Measurements from ENCODE around the gene FMOD. TPM values are rescaled to one million over a fixed set of nuclear protein-coding genes. Genes with fewer than 3 reads are reported as not detected.

The FMOD gene
- total and polyA plus RNA-seq, 8 donors = 36.6 to 97.6 (median 71.8) TPM

- Histone ChIP-seq H3K27me3 (peaks cover 0 to 6% of the 10 kb centered on the region in 2 donors), H3K27ac (no peak overlapping the region)
These were observed 4.2 kb downstream of the FMOD start for GRCh38 chr1:203346769-203347102.

GRCh38 chr1:203346060-203346768 lies 4.7 kb downstream of the FMOD start:
- H3K27me3 ChIP-seq = peaks cover 0 to 11% of the 10 kb centered on the region in 2 donors
- no peak overlapping the region for H3K27ac ChIP-seq
- no peak for TF ChIP-seq CTCF (IDR thresholded peaks at IDR 0.05)
- ATAC-seq (no peak), DNase-seq (no peak)
- intact Hi-C loops (cut with DNase I) = no loop called here
- H3K9me3 ChIP-seq = no peaks in the 10 kb centered on the region
- peaks cover 2 to 17% of the 10 kb centered on the region in 2 donors for H3K4me1 ChIP-seq
- H3K4me3 ChIP-seq = no peak overlapping the region
- H3K36me3 ChIP-seq = no peaks in the 10 kb centered on the region

More at GRCh38 chr1:203346769-203347102, 4.2 kb downstream of the FMOD start:
- Histone ChIP-seq H3K4me1 (peaks cover 4 to 18% of the 10 kb centered on the region in 2 donors), H3K36me3 (no peaks in the 10 kb centered on the region), H3K9me3 (no peaks in the 10 kb centered on the region), H3K4me3 (no peak overlapping the region)
- no peak for DNase-seq
- intact Hi-C loops (cut with DNase I) = no loop called here
- TF ChIP-seq CTCF (IDR thresholded peaks at IDR 0.05) = no peak
- ATAC-seq = no peak

GRCh38 chr1:203343956-203344754 lies 6.8 kb downstream of the FMOD start:
- Histone ChIP-seq H3K36me3 (no peaks in the 10 kb centered on the region), H3K27ac (no peak overlapping the region), H3K4me1 (peaks cover 0 to 11% of the 10 kb centered on the region in 2 donors), H3K27me3 (peaks cover 0 to 22% of the 10 kb centered on the region in 2 donors), H3K9me3 (no peaks in the 10 kb centered on the region), H3K4me3 (no peak overlapping the region)
- DNase-seq (no peak), ATAC-seq (no peak)
- intact Hi-C loops (cut with DNase I) = loop anchor here in 1 of 2 donors (5.0 kb wide), 1 partner anchor 143 kb away; no protein-coding TSS in a partner anchor
- no peak for TF ChIP-seq CTCF (IDR thresholded peaks at IDR 0.05)

- Histone ChIP-seq H3K4me1 (peaks cover 0 to 11% of the 10 kb centered on the region in 2 donors), H3K36me3 (no peaks in the 10 kb centered on the region), H3K4me3 (no peak overlapping the region), H3K9me3 (no peaks in the 10 kb centered on the region), H3K27ac (no peak overlapping the region), H3K27me3 (peaks cover 0 to 22% of the 10 kb centered on the region in 2 donors)
- peak; percentile 85 for ATAC-seq
- peak; percentile 68 to 78 for TF ChIP-seq CTCF (IDR thresholded peaks at IDR 0.05)
- intact Hi-C loops (cut with DNase I) = loop anchor here in 1 of 2 donors (5.0 kb wide), 1 partner anchor 145 kb away; no protein-coding TSS in a partner anchor
- DNase-seq = no peak
These were observed 8.6 kb downstream of the FMOD start for GRCh38 chr1:203342192-203342940.
